Anterior cingulate cortex (tissue), 58 donors: Measurements from ENCODE around the gene LEFTY1.
"Not testable (repeated sequence)": the region's sequence is repeated elsewhere in the genome, so short reads cannot be mapped to it uniquely, and the experiment has no call there.

Experiments
- DNase-seq, 58 donors: peaks; one replicate each; lab custom pipeline; 2025; lab: John Stamatoyannopoulos, UW

Gene LEFTY1, protein sequence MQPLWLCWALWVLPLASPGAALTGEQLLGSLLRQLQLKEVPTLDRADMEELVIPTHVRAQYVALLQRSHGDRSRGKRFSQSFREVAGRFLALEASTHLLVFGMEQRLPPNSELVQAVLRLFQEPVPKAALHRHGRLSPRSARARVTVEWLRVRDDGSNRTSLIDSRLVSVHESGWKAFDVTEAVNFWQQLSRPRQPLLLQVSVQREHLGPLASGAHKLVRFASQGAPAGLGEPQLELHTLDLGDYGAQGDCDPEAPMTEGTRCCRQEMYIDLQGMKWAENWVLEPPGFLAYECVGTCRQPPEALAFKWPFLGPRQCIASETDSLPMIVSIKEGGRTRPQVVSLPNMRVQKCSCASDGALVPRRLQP

DNA sequence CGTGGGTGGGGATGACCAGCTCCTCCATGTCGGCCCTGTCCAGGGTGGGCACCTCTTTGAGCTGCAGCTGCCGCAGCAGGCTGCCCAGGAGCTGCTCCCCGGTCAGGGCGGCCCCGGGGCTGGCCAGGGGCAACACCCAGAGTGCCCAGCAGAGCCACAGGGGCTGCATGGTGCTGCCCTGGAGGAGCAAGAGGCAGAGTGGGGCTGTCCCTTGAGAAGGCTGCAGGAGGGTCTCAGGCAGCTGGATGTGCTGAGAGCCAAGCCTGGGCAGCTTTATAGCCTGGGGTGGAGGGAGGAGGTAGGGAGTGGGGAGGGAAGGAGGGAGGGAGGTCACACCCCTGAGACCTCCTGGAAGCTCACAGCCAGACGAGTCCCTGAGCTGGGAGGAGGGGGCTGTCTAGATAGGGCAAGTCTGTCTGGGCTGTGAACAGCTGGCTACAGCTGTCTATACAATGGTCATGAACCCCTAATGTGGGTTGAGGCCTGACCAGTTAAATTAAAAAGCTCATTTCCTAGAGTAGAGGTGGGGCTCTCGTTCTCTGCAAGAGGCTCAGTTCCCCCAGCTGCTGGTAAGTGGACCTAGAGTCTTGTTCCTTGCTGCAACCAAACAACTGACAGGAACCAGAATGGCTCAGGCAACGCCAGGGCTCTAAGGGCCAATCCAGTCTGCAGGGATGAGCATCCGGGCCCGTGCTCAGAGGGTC lies at the start of gene LEFTY1:
LEFTY1 (minus strand) TSS at position 249 of the 704 bp plus-strand sequence; CDS start at position 169, 80 bp downstream.
- no peak for DNase-seq

DNA sequence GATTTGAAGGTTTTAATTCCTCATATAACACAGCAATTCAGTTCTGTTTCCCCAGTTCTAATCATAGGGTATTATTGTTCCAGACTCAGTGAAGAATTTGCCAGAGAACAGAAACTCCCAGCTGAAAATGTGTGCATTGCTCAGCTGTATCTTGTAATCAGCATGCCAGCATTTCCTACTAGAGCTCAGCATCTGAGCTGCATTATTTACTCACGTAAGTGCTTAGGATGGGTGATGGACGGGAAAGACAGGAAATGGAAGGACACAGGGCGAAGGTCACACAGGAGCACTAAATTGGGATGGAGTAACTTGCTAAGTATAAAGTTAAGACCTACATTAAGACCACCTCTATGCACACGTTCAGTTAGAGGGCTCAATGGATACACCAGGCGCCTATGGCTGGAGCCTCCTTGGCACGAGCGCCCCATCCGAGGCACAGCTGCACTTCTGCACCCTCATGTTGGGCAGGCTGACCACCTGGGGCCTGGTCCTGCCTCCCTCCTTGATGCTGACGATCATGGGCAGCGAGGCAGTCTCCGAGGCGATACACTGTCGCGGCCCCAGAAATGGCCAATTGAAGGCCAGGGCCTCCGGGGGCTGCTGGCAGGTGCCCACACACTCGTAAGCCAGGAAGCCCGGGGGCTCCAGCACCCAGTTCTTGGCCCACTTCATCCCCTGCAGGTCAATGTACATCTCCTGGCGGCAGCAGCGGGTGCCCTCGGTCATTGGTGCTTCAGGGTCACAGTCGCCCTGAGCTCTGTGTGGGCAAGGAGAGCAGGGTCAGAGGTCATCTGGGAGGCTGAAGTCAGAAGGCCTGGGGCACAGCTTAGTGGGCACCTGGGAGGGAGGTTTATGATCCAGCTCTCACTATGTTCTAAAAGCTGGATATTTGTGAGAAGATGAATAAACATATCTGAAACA lies 48.4 kb upstream of the LEFTY1 start:
- DNase-seq: no peak

GRCh38 chr1:225936523-225936922 lies 47.6 kb upstream of the LEFTY1 start:
- DNase-seq: no peak

DNA sequence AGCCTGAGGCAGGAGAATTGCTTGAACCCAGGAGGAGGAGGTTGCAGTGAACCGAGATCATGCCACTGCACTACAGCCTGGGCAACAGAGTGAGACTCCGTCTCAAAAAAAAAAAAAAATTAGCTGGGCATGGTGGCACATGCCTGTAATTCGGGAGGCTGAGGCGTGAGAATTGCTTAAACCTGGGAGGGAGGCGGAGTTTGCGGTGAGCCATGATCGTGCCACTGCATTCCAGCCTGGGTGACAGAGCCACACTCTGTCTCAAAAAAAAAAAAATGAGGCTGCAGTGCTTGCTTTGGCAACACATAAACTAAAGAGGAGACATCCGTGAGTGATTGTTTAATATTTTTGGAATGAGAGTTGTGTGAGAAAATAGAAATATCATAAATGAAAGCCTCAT lies 47.1 kb upstream of the LEFTY1 start:
- DNase-seq: not testable (repeated sequence)

GRCh38 chr1:225934711-225935110 lies 45.8 kb upstream of the LEFTY1 start:
- DNase-seq: no peak

DNA sequence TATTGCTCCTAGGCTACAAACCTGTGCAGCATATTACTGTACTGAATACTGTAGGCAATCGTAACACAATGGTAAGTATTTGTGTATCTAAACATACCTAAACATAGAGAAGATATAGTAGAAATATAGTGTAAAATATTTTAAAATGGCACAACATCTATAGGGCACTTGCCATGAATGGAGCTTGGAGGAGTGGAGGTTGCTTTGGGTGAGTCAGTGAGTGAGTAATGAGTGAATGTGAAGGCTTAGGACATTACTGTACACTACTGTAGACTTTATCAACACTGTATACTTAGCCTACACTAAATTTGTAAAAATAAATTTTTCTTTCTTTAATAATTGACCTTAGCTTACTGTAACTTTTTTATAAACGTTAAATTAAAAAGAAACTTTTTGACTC lies 44.1 kb upstream of the LEFTY1 start:
- no peak for DNase-seq

DNA sequence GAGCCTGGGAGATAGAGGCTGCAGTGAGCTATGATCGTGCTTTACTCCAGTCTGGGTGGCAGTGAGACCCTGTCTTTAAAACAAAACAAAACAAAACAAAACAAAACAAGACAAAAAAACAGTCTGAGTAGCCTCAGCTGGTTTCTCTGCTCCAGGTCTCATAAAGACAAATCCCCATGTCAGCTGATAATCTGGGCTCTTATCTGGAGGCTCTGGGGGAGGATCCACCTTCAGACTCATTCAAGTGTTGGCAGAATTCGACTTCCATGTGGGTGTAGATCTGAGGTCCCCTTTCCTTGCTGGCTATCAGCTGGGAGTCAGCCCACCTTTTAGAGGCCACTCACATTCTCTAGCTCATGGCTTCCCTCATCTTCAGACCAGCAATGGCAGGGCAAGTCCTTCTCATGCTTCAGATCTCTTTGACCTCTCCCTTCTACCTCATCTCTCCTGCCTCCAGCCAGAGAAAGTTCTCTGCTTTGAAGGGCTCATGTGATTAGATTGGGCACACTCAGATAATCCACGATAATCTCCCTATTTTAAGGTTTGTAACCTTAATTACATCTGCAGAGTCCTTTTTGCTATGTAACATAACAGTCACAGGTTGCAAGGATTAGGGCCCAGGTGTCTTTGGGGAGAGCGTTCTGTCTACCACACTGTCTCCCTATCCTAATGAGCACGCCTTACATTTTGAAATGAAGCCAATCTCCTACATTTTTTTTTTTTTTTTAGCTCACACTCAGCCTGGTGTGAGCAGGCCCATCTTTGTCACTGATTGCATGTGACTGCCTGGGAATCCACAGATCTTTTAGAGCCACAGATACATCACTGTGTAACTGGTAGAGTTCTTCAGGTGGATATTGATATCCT lies 42.6 kb upstream of the LEFTY1 start:
- DNase-seq: no peak

DNA sequence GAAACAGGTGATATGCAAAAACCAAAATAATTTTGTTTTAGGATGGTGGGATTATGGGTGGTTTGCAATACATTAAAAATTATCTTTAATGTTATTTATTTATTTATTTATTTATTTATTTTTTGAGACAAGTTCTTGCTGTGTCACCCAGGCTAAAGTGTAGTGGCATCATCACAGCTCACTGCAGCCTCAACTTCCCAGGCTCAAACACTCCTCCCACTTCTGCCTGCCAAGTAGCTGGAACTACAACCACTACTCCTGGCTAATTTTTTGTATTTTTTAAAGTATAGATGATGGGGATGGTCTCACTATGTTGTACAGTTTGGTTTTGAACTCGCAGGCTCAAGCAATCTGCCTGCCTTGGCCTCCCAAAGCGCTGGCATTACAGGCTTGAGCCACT lies 41.6 kb upstream of the LEFTY1 start:
- DNase-seq: no peak

DNA sequence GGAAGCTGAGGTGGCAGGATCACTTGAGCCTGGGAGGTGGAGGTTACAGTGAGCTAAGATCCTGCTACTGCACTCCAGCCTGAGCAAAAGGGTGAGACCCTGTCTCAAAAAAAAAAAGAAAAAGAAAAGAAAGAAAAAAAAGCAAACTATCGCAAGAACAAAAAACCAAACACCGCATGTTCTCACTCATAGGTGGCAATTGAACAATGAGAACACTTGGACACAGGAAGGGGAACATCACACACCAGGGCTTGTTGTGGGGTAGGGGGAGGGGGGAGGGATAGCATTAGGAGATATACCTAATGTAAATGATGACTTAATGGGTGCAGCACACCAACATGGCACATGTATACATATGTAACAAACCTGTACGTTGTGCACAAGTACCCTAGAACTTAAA lies 40.5 kb upstream of the LEFTY1 start:
- not testable (repeated sequence) for DNase-seq

DNA sequence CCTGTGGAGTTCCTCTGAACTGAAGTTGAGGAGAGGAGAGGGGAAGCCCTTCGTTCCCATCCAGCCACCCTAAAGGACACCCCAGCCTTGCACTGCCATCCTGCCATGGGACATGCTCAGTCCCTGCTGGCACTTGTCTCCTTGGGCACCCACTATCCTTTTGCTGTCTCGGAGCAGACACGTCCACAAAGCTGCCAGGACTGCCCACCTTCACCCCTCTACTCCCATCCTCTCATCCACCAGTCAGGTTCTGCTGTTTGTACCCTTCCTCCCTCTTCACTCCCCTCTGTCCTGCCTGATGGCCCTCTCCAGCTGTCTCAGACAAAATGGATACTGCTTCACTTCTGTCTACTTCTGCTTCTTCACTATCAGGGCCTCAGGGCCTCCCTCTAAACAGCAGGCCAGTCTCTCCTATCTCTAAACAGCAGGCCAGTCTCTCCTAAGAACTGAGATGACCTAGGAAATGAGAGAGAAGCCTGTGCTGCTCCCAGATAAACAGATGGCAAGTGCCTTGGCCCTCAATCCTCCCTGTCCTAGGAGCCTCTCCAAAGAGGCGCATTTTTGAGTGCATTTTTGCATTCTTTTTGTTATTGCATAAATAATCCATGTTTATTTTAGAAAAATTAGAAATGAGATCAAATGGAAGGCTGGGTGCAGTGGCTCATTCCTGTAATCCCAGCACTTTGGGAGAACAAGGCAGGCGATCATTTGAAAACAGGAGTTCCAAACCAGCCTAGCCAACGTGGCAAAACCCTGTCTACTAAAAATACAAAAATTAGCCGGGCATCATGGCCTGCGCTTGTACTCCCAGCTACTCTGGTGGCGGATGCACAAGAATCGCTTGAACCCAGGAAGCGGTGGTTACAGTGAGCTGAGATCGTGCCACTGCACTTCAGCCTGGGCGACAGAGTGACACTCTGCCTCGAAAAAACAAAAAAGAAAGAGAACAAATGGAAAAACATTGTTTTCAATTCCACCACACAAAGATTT lies 39.5 kb upstream of the LEFTY1 start:
- DNase-seq: no peak

DNA sequence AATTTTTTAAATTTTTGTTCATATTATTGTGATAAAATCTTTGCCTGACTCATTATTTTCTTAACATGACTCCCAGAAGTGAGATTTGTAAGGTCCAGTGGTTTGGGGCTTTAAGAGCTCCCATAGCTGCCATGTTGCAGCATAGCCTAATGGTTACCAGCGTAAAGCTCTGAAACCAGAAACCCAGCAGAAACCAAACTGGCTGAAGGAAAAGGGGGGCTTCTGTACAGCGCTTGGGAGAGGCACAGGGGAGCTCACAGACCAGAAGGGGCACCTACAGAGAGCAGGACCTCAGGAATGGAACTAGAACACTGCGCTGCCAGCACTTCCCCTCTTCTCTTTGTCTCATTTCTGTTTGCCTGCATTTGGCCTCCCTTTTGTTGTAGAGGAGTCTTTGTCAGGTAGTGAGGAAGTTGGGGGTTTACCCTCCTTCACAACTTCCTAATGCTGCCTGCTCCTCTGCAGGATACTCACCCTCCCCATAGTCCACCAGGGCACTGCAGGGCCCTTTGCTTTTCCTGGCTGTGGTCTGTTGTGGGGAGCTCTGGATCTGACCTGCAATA lies 37.7 kb upstream of the LEFTY1 start:
- DNase-seq: no peak

DNA sequence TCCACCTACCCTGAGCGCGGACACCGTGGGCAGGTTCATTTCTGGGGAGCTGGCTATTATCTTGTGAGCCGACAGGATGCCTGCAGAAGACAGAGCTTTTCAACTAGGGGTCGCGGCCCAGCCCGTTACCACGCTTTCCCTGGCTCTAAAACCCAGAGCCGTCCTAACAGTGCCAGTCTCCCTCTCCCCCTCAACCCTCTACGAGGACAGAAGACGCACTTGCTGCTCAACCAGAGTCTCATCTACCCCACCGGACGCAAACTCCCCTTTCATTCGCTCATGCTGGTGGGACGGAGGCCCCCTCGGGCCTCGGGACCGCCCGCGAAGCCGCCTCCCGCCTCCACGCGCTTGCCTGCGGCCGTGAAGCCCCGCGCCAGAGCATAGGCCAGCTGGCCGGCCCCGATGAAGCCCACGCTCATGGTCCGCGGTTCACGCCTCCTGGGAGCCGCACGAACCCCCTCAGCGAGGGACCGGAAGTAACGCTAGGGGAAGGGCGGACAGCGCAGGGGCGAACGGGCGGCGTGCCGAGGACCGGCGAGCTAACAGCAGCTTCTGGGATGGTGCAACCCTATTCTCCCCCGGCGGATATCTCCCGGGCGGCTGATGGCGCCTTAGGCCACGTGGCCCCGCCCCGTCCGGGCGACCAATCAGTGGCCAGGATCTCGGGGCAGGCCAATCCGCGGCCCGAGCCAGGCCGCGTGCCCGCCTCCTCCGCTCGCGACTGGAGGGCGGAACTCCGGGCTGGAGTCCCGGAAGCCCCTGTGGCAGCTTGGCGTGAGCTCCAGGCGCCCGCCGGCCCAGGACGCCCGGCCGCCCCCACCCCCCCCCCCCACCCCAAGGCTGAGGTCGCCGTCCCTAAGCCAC lies 35.0 kb upstream of the LEFTY1 start, which contains the start of gene PYCR2:
PYCR2 (minus strand) TSS at position 559 of the 864 bp plus-strand sequence; CDS start at position 419, 140 bp downstream.
- DNase-seq: peak; percentile 61 to 98 (median 93)

GRCh38 chr1:225923381-225923691 lies 34.4 kb upstream of the LEFTY1 start:
- DNase-seq: no peak

GRCh38 chr1:225921734-225922709 lies 33.1 kb upstream of the LEFTY1 start:
- DNase-seq: peak in 1 of 58 donors; percentile 8

GRCh38 chr1:225919906-225920305 lies 31.0 kb upstream of the LEFTY1 start:
- peak in 55 of 58 donors; percentile 23 to 92 (median 76) for DNase-seq

GRCh38 chr1:225918280-225918679 lies 29.3 kb upstream of the LEFTY1 start:
- DNase-seq: no peak
